NCI-H187 treated with DMSO at 0.1 percent for 48 hours (cell line): ENCODE data around the gene KCNQ2.

Source experiments
- DNase-seq: peaks from one replicate; lab custom pipeline; 2025; lab: John Stamatoyannopoulos, UW

The KCNQ2 gene

DNA sequence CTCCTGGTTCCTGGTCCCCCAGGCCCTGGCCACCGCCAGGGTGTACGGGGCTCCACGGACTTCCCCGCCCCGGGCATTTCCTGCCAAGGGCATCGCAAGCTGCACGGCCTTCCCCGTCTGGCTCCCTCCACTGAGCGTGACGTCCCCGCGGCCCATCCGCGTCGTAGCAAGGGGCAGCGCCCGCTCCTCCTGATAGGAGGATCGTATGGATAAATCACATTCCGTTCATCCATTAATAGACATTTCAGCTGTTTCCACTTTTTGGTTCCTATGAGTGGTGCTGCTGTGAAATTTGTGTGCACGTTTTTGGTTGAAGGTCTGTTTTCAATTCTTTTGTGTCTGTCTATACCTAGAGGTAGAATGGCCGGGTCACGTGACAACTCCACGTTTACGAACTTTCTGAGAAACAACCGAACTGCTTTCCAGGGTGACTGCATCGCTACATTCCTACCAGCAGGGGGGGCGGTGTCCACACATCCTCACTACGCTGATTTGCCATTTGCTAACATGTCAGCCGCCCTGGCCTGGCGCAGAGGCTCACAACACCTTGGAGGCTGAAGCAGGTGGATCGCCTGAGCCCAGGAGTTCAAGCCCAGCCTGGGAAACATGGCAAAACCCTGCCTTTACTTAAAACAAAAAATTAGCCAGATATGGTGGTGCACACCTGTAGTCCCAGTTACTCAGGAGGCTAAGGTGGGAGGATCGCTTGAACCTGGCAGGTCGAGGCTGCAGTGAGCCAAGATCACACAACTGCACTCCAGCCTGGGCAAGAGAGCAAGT lies 37.7 kb downstream of the KCNQ2 start:
- no peak for DNase-seq

DNA sequence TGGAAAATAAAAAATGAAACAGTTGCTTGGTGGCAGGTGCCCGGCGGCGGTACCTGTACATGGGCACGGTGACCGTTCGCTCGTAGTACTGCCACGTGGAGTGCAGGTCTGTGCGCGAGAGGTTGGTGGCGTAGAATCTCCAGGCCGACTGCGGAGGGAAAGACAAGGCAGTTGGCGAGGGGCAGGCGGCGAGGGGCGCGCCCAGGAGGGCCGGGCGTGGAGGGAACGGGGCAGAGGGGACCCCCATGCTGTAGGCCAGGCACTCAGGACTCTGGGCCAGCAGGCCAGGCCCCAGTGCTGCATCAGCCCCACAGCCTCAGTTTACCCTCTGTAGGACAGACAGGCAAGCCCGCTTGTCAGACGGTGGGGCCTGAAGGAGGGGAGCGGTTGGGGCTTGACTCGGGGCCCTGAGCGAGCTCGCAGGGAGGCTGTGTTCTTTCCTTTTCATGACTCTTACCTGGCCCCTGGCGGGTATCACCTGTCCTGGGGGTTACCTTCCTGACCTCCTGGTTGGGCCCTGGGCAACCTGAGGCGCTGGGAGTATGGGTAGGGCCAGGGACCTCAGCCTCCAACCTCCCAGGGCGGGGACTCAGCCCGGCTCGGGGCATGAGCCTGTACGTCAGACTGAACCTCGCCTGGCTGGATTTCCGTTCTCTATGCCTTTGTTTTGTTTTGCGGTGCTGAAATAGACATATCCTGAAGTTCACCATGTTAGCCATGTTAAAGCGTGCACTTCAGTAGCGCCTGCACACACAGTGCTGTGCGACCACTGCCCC lies 38.5 kb downstream of the KCNQ2 start:
- DNase-seq, result no peak

DNA sequence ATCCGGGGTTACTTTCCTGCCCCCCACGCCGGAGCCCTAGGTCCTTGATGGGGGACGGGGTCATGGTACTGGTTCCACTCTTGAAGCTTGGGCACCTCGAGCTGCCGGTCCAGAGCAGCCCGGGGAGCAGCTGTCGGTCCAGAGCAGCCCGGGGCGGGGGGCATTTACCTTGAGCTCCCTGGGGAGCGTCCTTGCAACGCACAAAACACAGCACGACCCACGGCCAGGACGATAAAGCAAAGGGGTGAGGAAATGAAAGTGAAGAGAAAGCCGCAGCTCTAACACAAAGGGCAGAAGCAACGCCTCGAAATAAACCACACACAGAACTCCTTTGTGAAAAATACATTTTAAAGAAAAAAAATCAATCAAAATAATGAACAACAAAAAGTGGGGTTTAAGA lies 39.1 kb downstream of the KCNQ2 start:
- no peak for DNase-seq

DNA sequence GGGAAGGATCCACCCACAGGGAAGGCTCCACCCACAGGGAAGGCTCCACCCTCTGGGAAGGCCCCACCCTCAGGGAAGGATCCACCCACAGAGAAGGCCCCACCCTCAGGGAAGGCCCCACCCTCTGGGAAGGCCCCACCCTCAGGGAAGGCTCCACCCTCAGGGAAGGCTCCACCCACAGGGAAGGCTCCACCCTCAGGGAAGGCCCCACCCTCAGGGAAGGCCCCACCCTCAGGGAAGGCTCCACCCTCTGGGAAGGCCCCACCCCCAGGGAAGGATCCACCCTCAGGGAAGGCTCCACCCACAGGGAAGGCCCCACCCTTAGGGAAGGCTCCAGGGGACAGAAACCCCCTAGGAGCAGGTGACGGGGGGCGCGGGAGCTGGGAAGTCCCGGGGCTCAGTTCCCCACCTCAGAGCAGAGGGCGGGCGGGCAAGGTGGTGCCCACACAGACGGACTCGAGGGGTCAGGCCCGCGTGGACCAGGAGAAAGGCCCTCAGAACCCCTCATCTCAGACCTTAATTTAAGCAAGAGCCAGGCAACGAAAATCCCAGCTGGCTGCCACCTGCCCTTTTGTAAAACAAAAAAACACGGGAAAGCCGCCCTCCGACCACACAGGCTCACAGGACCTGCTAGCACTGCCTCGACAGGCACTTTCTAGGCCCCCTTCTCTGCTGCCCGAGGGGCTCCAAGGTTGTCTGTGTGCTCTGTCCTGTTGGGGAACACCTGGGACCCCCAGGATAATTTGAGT lies 39.7 kb downstream of the KCNQ2 start:
- no peak for DNase-seq

DNA sequence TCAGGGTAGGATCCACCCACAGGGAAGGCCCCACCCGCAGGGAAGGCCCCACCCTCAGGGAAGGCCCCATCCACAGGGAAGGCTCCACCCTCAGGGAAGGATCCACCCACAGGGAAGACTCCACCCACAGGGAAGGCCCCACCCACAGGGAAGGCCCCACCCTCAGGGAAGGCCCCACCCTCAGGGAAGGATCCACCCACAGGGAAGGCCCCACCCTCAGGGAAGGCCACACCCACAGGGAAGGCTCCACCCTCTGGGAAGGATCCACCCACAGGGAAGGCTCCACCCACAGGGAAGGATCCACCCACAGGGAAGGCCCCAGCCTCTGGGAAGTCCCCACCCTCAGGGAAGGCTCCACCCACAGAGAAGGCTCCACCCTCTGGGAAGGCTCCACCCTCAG lies 40.5 kb downstream of the KCNQ2 start:
- no peak for DNase-seq

DNA sequence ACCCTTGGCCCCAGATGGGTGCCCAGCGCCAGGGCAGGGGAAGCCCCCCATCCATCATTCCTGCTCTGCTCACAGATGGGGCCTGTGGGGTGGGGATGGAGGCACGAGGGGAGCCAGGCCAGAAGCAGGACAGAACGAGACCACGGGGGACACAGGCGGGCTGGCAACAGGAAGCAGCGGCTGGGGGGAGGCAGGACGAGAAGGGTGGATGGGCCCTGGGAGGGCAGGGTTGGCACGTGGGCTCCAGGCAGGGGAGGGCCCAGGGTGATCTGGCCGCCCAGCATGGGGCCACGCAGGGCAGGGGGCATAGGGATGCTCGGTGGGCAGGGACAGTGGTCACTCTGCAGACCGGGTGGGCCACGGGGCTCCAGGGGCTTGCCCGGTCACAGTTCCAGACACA lies 41.6 kb downstream of the KCNQ2 start:
- no peak for DNase-seq

DNA sequence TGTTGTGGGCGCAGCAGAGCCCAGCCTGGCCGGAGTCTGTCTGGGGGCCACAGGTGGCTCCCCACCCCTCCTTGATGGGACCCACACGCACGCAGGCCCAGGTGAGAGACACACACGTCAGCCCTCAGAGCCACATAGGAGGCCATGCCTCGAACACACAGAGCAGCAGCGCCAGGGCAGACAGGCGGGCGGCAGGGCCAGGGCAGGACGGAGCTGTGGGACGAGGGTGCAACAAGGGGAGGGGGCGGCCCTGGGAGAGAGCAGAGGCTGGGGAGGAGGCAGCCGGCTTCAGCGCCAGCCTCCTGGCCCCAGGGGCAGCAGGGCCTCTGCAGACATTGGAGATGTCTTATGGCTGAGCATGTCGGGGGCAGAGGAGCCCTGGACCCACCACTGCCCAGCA lies 42.5 kb downstream of the KCNQ2 start:
- no peak for DNase-seq

DNA sequence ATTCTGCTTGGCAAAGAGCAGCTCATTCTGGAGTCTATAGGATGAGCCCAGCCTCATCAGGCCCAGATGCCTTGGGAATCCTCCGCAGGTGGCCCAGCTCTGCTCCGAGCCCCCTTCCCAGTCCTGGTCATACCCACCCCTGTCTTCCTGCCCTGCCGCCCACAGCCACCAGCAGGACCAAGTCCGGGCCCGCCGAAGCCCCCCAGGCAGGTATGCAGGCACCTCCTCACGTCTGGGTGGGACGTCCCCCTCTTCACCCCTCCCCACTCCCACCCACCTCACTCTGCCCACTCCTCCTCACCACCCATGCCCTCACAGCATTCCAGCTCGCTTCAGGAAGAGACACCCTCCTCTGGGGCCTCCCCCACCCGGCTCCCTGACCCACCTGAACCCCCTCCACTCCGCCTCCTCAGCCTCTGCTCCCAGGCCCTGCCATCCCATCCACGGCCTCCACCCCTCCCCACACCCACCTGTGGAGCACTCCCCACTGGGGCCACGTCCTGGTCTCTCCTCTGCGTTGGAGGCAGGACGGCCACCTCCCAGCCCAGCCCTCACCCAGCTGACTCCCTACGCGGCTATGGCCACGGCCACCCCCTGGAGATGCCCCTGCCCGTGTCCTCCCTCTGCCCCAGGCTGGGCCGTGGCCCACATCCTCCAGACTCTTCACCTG lies 43.4 kb downstream of the KCNQ2 start:
- no peak for DNase-seq

DNA sequence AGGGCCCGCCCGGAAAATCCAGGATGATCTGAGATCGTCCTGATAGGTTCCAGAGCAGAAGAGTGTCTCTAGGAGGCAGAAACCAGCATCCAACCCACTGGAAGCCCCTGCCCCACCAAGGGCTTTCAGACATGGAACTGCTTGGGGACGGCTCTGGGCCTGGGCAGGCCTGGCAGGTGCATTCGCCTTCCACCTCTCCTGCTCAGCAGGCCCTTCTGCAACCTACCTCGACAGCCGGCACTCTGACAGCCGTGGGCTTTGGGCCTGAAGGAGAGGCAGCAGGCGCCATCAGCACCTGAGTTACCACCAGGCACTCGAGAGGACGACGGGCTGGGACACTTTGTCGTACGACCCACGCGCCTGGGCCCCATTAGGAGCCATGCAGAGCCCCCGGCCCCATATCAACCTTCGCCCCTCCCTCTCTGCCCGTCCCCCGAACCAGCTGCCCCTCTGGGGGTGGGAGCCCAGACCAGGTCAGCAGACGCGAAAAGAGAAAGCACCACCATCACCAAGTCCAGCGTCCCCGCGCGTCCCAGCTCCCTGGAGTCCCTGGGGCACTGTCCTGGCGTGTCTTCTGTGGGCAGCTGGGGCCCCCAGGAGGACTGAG lies 44.6 kb downstream of the KCNQ2 start:
- DNase-seq, result no peak

DNA sequence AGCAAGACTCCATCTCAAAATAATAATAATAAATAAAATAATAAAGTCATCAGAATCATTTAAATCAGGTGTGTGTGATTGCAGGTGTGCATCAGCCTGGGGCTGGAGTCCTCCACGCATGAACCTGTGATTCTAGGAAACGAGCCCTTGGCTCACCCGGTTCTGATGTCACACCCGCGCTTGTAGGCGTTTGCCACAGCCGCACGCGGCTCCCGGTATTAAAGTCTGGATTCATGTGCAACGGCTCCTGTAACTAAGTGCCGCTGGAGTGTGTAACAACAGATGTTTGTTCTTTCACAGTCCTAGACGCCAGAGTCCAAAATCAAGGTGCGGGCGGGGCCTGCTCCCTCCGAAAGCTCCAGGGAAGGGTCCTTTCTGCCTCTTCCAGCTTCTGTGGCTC lies 45.2 kb downstream of the KCNQ2 start:
- no peak for DNase-seq

DNA sequence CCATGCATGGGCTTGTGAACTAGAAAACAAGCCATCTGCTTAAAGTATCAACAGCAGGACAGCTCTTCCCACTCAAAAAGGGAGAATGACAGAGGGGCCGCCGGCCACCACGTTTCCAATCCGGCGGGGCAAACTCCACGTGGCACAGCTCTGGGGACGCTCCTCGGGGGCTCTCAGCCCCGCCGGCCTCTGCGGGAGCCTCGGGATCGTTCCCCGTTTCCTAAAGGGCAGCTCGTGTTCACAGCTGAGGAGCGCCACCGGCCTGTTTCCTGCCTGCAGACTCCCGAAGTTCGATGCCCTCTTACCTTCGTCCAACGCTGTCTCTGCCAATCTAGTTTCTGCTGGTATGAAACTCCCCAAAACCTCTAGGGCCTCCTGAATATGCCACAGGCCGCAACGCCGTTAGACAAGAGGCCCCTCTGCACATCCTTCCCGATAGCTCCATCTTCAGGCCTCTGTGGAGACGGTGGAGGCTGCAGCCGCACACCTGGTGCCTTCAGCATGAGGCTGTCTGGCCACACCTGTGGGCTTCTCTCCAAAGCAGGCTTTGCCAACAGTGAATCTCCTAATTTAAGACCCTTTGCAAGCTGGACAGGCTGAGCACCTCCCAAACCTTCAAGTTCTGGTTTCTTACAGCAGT lies 46.5 kb downstream of the KCNQ2 start:
- DNase-seq, result no peak

DNA sequence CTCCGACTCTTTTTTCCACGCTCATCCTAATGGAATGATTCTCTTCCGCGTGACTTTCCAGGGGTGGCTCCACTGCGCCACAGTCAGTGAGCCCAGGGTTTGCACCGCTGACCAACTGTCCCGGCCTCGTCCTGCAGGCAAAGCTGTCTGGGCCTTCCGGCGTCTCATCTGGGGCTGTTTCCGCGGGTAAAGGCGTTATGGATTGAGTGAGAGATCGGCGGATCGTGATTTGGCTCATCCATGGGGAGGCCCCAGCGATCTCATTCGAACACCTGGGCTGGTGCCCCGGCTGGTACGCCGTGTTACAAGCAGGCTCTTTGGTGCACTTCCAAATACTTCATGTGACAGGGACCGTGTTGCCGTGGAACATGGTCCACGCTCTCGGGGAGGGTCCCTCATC lies 47.8 kb downstream of the KCNQ2 start:
- no peak for DNase-seq

DNA sequence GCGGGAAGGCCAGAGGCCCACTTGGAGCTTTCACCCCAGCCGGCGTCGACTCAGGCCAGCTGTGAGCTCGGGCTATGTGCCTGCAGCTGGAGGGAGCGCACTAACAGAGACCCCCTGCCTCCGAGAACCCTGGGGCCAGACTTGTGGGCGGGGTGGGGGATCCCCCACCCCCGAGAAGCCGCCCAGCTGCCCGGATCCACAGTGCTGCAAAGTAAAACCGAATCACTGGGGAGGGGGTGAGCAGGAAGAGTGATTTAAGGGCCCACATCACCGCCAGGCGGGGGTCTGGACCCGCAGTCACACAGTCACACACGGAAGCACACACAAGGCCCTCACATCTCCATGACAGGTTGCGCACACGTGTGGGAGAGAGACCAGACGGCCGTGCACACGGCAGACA lies 48.7 kb downstream of the KCNQ2 start:
- DNase-seq, result no peak

DNA sequence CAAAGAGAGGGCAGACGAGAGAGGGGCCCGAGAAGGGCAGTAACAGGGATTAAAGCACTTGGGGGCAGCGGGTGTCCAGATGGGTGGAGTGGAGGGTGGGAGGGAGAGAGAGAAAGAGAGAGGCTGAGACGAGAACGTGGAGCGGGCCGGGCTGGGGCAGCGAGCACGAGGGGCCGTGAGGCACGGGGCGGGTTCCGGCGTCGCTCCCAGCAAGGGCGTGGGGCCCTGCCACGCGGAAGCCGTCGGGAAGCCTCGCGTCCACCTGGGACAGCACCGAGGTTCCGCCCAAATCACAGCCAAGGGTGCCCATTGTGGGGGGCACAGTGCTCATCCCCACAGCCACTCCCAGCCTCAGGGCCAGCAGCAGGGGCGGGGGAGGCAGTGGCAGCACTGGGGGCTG lies 49.8 kb downstream of the KCNQ2 start:
- no peak for DNase-seq

DNA sequence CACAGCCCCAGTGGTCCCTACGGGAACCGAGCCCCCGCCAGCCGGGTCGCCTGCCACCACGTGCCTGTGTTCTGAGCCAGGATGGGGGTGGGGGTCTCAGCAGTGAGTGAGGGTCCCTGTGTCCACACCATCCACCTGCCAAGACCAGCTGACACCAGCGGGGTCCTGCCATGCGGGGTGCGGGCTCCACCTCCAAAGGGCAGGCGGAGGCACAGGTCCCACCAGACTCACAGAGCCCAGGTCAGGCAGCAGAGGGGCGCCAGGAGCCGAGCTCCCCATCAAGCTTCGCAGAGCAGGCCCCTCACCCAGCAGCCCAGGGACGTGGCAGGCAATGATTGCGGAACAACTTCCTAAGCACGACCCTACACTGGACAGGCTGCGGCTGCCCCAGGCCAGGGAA lies 50.5 kb downstream of the KCNQ2 start:
- no peak for DNase-seq

DNA sequence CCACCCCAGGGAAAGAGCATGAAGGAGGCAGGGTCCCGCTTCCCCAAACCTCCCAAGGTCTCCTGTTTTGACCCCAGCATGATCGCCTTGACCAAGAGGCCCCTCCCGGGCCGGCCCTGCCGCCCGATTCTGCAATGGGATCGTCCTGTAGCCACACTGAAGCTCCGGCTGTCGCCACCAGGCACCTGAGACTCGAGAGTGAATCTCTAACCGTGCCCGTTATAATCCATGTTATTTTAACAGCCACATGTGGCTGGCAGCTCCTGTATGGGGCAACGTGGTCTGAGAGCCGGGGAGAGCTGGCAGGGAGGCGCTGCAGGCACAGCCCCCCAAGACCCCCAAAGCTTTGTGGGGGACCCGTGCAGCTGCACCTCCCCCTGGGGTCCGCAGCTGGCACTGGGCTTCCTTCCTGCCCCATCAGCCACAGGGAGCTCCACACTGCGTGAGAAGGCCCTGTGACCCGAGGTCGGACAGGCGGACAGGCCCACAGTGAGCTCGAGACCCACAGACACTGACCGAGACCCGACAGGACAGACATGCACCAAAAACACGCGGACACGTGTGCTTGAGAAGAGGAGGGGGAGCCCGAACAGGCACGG lies 51.3 kb downstream of the KCNQ2 start:
- no peak for DNase-seq

DNA sequence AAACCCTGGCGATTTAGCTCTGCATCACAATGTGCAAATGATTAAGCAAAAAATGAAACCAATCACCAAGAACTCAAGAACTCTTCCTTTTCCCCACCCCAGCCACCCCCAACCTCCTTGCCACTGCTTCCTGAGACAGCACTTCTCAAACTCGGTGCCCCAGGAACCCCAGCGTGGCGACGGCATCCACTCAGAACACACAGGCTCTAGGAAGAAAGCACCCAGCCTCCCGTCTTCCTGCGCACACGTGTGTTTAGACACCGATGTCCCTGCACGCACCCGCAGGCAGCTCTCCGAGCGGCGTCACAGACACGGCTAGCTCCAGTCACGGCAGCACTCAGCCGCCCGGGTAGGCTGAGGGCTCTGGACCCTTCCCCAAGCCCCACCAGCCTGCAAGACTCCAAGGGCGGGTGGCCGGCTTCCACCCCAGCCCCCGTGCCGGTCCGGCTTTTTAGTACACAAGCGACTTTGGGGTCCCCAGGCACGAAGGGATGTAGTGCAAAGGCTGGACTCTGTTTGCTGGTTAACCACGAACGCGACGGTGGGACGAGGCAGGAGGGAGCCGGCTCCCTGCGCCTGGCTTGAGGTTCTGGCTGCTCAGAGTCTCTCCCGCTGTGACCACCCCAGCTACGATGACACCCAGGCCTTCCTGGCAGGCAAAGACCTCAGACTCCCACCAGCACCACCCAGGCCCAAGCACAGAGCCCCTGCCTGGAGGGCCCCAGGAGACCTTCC lies 51.9 kb downstream of the KCNQ2 start:
- no peak for DNase-seq

DNA sequence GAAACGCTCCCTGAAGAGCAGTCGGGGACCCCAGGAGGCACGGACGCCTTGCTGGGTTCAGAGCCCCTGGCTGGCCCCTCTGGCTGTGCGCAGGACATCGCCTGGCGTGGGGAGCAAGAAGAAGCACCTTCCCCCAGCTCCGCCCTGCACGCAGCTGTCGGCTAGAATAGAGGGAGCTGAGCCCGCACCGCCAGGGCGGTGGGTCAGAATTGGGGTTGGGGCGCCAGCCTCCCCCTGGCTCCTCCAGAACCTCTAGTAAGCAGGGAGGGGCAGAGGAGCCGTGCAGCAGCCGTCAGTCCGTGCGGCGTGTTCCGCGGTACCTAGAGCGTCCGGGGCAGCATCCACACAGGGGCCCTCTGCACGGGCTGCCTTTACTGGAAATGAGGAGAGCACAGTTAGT lies 53.2 kb downstream of the KCNQ2 start:
- DNase-seq, result no peak

DNA sequence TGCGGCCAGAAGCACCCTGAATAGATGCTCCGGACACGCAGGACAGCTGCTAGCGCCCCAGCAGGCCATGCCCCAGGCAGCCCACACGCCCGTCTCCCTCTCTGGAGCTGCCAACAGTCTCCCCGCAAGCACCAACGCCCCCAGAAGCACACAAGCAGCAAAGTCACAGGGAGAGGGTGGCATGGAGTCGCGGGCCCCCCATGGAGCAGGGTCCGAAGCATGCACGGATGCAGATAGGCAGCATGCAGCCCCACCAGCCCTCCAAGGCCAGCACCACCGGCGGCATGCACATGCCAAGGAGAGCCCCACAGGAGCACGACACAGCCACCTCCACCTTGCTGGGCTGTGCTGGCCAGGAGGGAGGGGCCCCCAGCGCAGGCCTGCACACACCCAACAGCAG lies 53.8 kb downstream of the KCNQ2 start:
- no peak for DNase-seq

DNA sequence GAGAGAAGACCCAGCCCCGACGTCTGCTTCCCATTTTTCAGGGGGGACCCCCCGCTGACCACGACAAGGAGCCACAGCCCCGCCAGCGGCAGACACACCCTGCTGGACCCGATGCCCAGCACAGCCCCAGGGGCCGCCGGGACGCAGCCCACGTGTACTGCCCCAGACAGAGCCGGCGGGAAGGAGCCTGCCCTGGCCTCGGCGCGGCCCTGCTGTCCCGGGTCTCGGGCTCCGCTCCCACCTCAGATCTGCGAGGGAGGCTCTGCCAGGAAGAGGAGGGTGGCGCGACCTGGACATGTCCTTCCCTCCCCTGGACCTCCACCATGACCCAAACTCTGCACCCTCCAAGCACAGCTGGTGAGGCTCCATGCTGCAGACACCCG lies 54.7 kb downstream of the KCNQ2 start:
- DNase-seq, result no peak
